ENCODE data around the gene ATL2.
"Not testable (repeated sequence)": the region's sequence is repeated elsewhere in the genome, so short reads cannot be mapped to it uniquely, and the experiment has no call there.

Gene ATL2

GRCh38 chr2:38377050-38377828 is at the start of gene ATL2:
Gene ATL2, minus strand, starts transcription at chr2:38377273. Its CDS starts 13 bp downstream, at chr2:38377260.
- peak; percentile 89 to 99 (median 94) for DNase-seq
- intact Hi-C loops (cut with DNase I) = loop anchor here (5.0 to 10.0 kb wide), 3 partner anchors 60 to 225 kb away; partner anchors contain the start of gene HNRNPLL

GRCh38 chr2:38423763-38424162 is 46.7 kb upstream of the ATL2 start:
- intact Hi-C loops (cut with DNase I) = no loop called here

DNA sequence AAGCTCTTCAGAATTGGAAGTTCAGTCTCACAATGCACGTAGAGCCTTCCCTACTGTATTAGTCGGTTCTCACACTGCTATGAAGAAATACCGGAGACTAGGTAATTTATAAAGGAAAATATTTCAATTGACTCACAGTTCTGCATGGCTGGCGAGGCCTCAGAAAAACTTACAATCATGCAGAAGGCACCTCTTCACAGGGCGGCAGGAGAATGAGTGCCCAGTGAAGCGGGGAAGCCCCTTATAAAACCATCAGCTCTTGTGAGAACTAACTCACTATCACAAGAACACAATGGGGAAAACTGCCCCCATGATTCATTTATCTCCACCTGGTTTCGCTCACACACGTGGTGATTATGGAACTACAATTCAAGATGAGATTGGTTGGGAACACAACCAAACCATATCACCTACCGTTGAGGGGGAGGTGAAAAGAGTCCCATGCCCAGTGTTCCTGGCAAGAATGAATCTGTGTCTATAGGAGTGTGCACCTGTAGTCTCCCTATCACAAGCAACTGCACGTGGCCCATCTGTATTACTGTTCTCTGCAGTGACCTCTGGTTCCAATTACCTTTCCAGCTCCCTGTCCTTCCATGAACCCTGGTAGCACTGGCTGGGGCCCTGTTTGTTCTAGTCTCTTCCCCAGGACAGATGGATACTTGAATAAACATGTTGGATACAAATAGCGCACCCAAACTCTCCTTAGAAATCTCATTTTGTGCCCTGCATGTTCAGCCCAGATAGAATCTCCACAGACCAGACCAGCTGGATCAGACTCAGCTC is 44.4 kb upstream of the ATL2 start:
- intact Hi-C loops (cut with DNase I) = no loop called here
- no peak for DNase-seq

More at GRCh38 chr2:38423763-38424162, 46.7 kb upstream of the ATL2 start:
- no peak for DNase-seq

DNA sequence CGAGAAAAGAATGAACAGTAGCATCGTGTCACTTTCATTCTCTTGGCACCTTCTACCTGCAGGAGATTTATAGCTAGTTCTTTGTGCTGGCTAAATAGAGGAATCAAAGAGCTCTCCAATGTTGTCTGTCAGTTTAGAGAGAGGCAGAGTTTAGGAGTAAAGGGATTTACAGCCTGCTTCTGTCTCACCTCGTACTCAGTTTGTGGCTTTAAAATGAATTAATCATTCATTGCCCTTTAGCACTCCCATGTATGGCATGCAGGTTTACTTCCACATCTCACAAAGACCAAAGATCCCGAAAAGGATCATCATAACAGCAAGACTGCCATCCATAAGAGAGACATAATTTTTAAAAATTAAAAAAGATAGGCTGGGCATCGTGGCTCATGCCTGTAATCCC is 42.4 kb upstream of the ATL2 start:
- intact Hi-C loops (cut with DNase I) = no loop called here
- no peak for DNase-seq

- DNase-seq = no peak
- intact Hi-C loops (cut with DNase I) = no loop called here
Measured at GRCh38 chr2:38418735-38419134, 41.7 kb upstream of the ATL2 start.

DNA sequence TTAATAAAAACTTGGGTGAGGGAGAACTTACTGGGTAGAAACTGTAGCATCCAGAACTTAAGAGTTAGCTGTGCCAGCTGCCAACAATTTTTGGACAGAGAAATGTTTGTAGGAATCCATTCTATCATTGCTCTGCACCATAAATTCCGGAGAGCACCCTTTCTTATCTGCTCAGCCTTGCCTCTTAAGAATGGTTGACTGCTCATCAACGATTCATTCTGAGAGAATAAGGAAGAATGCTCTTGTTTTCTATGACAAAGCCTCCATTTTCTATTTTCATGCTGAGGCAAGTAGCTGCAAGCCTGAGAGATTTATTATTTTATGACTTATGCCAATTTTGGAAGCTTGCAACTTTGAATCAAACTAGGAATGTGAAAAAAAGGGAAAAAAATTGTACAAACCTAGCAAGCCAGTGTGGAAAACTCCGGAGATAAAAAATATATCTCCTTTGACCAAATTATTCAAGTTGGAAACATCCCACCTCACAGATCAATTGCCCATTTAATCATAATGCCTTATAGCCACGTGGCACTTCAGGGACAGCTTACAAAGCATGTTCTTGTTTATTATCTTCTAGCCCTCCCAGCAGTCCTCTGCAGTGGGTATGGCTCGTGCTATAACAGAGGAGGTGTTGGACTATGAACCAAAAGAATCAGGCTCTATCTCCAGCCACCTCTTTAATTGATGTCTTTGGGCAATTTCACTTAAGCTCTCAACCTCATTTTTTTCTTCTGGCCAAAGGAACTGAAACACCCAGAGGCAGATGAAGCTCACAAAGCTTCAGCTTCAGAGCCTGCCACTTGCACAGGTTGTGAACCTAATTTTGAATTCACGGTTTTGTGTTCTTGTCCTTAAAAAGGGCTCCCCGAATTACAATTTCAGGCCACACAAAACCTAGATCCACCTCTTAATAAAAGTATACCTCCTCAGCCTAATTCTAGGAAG is 40.9 kb upstream of the ATL2 start:
- DNase-seq = no peak
- intact Hi-C loops (cut with DNase I) = no loop called here

- no peak for DNase-seq
Measured at GRCh38 chr2:38416296-38417036, 39.4 kb upstream of the ATL2 start.

GRCh38 chr2:38415728-38416291 is 38.7 kb upstream of the ATL2 start:
- intact Hi-C loops (cut with DNase I) = no loop called here
- DNase-seq = no peak

More at GRCh38 chr2:38416296-38417036, 39.4 kb upstream of the ATL2 start:
- intact Hi-C loops (cut with DNase I) = no loop called here

- DNase-seq = no peak
- intact Hi-C loops (cut with DNase I) = no loop called here
Measured at GRCh38 chr2:38415023-38415422, 38.0 kb upstream of the ATL2 start.

- intact Hi-C loops (cut with DNase I); DNase-seq: not testable (repeated sequence)
Measured at GRCh38 chr2:38412235-38412871, 35.3 kb upstream of the ATL2 start.

- intact Hi-C loops (cut with DNase I) = no loop called here
- DNase-seq = peak in 6 of 10 donors; percentile 19 to 84 (median 24)
Measured at GRCh38 chr2:38409156-38410102, 32.4 kb upstream of the ATL2 start.

- intact Hi-C loops (cut with DNase I) = no loop called here
- peak in 1 of 10 donors; percentile 29 for DNase-seq
Measured at GRCh38 chr2:38407111-38407682, 30.1 kb upstream of the ATL2 start.

- peak in 1 of 10 donors; percentile 24 for DNase-seq
- intact Hi-C loops (cut with DNase I) = no loop called here
Measured at GRCh38 chr2:38406597-38407110, 29.6 kb upstream of the ATL2 start.

DNA sequence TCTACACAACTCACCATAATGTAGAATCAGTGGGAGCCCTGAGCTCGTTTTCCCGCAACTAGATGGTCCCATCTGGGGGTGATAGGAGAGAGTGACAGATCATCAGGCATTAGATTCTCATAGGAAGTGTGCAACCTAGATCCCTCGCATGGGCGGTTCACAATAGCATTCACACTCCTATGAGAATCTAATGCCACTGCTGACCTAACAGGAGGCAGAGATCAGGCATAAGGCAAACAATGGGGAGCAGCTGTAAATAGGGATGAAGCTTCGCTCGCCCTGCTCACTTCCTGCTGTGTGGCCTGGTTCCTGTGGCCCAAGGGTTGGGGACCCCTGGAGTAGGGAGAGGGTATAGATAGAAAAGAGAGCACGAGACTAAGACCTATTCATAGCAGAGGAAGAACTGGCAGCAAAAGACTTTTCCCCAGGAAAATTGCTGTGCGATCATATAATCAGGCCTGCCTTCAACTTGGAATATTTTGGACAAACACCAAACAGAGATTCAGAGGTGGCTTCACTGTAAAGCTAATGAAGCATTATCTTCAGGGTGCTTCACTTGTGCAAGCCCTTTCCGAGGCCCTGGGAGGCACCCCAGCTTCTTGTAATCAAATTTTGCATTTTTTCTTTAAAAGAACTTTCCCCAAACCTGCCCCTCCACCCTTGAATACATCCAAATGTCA is 29.0 kb upstream of the ATL2 start:
- peak in 1 of 10 donors; percentile 29 for DNase-seq
- intact Hi-C loops (cut with DNase I) = no loop called here

DNA sequence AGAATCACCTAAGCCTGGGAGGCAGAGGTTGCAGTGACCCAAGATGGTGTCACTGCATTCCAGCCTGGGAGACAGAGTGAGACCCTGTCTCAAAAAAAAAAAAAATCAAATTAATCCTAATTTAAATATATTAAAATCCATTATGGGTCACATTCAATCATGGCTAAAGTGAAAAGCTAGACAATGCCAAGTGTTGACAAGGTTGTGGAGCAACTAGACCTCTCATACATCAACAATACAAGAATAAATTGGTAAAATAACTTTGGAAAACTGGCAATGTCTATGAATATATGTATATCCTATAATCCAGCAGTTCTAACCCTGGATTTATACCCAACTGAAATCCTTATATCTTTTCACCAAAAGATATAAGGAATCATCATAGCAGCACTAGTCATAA is 23.4 kb upstream of the ATL2 start:
- DNase-seq = no peak
- intact Hi-C loops (cut with DNase I) = no loop called here

- DNase-seq = no peak
- intact Hi-C loops (cut with DNase I) = no loop called here
Measured at GRCh38 chr2:38398739-38399138, 21.7 kb upstream of the ATL2 start.

DNA sequence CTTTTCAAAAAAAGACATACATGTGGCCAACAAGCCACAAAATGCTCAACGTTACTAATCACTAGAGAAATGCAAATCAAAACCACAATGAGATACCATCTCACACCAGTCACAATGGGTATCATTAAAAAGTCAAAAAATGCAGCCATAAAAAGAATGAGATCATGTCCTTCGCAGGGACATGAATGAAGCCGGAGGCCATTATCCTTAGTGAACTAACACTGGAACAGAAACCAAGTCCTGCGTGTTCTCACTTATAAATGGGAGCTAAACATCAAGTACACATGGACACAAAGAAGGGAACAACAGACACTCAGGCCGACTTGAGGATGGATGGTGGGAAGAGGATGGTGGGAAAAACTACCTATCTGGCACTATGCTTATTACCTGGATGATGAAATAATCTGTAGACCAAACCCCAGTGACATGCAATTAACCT is 17.8 kb upstream of the ATL2 start:
- intact Hi-C loops (cut with DNase I) = no loop called here
- DNase-seq = no peak

All from posterior cingulate gyrus (tissue), 11 donors.